ENCODE results near the gene RAET1G.
"Not testable (repeated sequence)": the region's sequence is repeated elsewhere in the genome, so short reads cannot be mapped to it uniquely, and the experiment has no call there.

DNA sequence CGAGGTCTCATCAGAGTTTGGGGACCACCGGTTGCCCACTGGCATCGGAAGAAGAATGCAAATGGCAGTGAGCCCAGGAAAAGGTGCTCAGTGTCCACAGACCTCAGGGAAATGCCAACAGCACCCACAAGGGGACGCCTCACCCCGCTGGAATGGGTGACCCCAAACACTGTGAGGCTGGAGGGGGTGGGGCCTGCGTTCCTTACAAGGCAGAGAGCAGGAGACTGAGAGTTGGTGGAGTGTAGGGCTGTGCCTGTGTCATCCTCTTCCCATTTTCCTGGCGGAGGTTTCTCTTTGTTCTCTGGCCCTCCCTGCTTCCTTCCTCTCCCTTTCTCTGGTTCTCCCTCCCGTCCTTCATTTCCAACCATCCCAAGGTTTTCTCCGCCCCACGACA lies 31.0 kb upstream of the RAET1G start:
- not testable (repeated sequence) for TF ChIP-seq POLR2A, MYC (IDR thresholded peaks at IDR 0.05; ENCODE audit: low read depth, low read length)
- TF ChIP-seq, protein P1, sequence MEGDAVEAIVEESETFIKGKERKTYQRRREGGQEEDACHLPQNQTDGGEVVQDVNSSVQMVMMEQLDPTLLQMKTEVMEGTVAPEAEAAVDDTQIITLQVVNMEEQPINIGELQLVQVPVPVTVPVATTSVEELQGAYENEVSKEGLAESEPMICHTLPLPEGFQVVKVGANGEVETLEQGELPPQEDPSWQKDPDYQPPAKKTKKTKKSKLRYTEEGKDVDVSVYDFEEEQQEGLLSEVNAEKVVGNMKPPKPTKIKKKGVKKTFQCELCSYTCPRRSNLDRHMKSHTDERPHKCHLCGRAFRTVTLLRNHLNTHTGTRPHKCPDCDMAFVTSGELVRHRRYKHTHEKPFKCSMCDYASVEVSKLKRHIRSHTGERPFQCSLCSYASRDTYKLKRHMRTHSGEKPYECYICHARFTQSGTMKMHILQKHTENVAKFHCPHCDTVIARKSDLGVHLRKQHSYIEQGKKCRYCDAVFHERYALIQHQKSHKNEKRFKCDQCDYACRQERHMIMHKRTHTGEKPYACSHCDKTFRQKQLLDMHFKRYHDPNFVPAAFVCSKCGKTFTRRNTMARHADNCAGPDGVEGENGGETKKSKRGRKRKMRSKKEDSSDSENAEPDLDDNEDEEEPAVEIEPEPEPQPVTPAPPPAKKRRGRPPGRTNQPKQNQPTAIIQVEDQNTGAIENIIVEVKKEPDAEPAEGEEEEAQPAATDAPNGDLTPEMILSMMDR (IDR thresholded peaks at IDR 0.05; ENCODE audit: extremely low read depth in 1 of 2, insufficient read depth in 1 of 2, low read depth in 1 of 2, low read length in 2 of 2), result not testable (repeated sequence)

All from endothelial cell of umbilical vein (primary cell).